Keratinocyte (primary cell): ENCODE data around the gene LAPTM5. TPM values are rescaled to one million over a fixed set of nuclear protein-coding genes. Genes with fewer than 3 reads are reported as not detected.
A peak's percentile ranks its signal among the peaks of the same experiment; 100 is the strongest.

Source experiments
- DNase-seq: peaks from one replicate; pipeline ENCODE4 v3.0.0-alpha.2; 2011; ENCODE audit warnings: low read depth, missing footprints, low spot score
- FAIRE-seq: peaks from 2 replicates; lab custom pipeline; 2011; peaks lifted over from hg19 to GRCh38; lab: Jason Lieb, UNC
- H2AFZ ChIP-seq: 2 replicates; pipeline ENCODE4 v1.6.0; 2012; ENCODE audit warnings: low read length, control low read depth, inconsistent platforms; ENCODE audit not compliant: control insufficient read depth
- H3K27ac ChIP-seq: 2 replicates; pipeline ENCODE4 v1.5.1; 2011; ENCODE audit warnings: low read length; ENCODE audit not compliant: control insufficient read depth, insufficient read depth
- H3K27me3 ChIP-seq: 3 replicates; pipeline ENCODE4 v1.6.0; 2011; ENCODE audit warnings: low read length; ENCODE audit not compliant: control insufficient read depth, insufficient read depth; ENCODE audit errors: extremely low read depth
- H3K36me3 ChIP-seq, 2 experiments: 2 replicates in 1 of 2; 3 replicates in 1 of 2; pipeline ENCODE4 v1.5.1; 2011; ENCODE audit warnings: low read length in 2 of 2, mild to moderate bottlenecking in 1 of 2; ENCODE audit not compliant: control insufficient read depth in 2 of 2, insufficient read depth in 2 of 2; ENCODE audit errors: extremely low read depth in 1 of 2
- H3K4me1 ChIP-seq: 3 replicates; pipeline ENCODE4 v1.5.1; 2011; ENCODE audit warnings: low read length; ENCODE audit not compliant: control insufficient read depth, insufficient read depth; ENCODE audit errors: extremely low read depth
- H3K4me2 ChIP-seq: 3 replicates; pipeline ENCODE4 v1.6.0; 2011; ENCODE audit warnings: low read depth, low read length; ENCODE audit not compliant: control insufficient read depth, insufficient read depth; ENCODE audit errors: extremely low read depth
- H3K4me3 ChIP-seq, 3 experiments: fragments of 200-600 bp in 1 of 3; sonication (generic) in 1 of 3; 2 replicates in 2 of 3; 3 replicates in 1 of 3; pipeline ENCODE4 v1.5.1; 2011 to 2016; ENCODE audit warnings: low read length in 3 of 3, mild to moderate bottlenecking in 3 of 3, control low read depth in 2 of 3, inconsistent platforms in 1 of 3, low read depth in 1 of 3, mixed read lengths in 1 of 3, mixed run types in 1 of 3, moderate library complexity in 1 of 3; ENCODE audit not compliant: control insufficient read depth in 2 of 3, insufficient read depth in 2 of 3; ENCODE audit errors: extremely low read depth in 1 of 3
- H3K79me2 ChIP-seq: 2 replicates; pipeline ENCODE4 v1.6.0; 2012; ENCODE audit warnings: low read length; ENCODE audit not compliant: control insufficient read depth, insufficient read depth
- H3K9ac ChIP-seq: 3 replicates; pipeline ENCODE4 v1.6.0; 2011; ENCODE audit warnings: low read length; ENCODE audit not compliant: control insufficient read depth, insufficient read depth; ENCODE audit errors: extremely low read depth
- H3K9me1 ChIP-seq: 3 replicates; pipeline ENCODE4 v1.6.0; 2011; ENCODE audit warnings: low read length; ENCODE audit not compliant: control insufficient read depth, insufficient read depth; ENCODE audit errors: extremely low read depth
- H3K9me3 ChIP-seq: 2 replicates; pipeline ENCODE4 v1.5.1; 2012; ENCODE audit warnings: low read depth, low read length; ENCODE audit not compliant: control insufficient read depth
- H4K20me1 ChIP-seq: 3 replicates; pipeline ENCODE4 v1.6.0; 2011; ENCODE audit warnings: low read length; ENCODE audit not compliant: control insufficient read depth, insufficient read depth; ENCODE audit errors: extremely low read depth
- CTCF ChIP-seq, 3 experiments: IDR thresholded peaks in 1 of 3; conservative IDR thresholded peaks in 1 of 3; optimal IDR thresholded peaks in 1 of 3; 2 replicates in 2 of 3; 3 replicates in 1 of 3; pipeline versions ENCODE3 to v1.5.1; 2011; ENCODE audit warnings: low read length in 3 of 3, mild to moderate bottlenecking in 3 of 3, moderate library complexity in 2 of 3, control low read depth in 1 of 3, inconsistent platforms in 1 of 3; ENCODE audit not compliant: insufficient read depth in 2 of 3; ENCODE audit errors: extremely low read depth in 1 of 3
- EZH2 ChIP-seq: IDR thresholded peaks from one replicate; pipeline ENCODE4 v1.6.1; 2012; ENCODE audit warnings: inconsistent platforms, mild to moderate bottlenecking, low read length, moderate library complexity
- dilution Hi-C: fragments of 300-500 bp; cut with MboI; formaldehyde crosslinking; loops from one replicate; pipeline ENCODE4 v1.7.0; 2020; ENCODE audit warnings: low sequenced_read_pairs; ENCODE audit not compliant: extremely low pct_ligation_motif_present
- polyA plus RNA-seq, 5 experiments: library from polyadenylated mRNA; depleted of rRNA in 3 of 5; stranded (reverse) in 3 of 5; stranded (forward) in 1 of 5; unstranded in 1 of 5; fragments of >200 nt; gene quantifications; 1 replicate in 1 of 5; 2 replicates in 3 of 5; 3 replicates in 1 of 5; pipeline versions ENCODE4 v1.2.1 to v1.2.3, GENCODE V29; 2011 to 2012; ENCODE audit warnings: missing spikeins in 2 of 5, low read depth in 1 of 5, low replicate concordance in 1 of 5

The LAPTM5 gene
- polyA plus RNA-seq, 1 donor (not counting 4 experiments of a cell fraction or from before 2014, with no cell fraction given): 0.18 TPM

- dilution Hi-C loops: no loop called here
- Histone ChIP-seq H4K20me1 (no peaks in the 10 kb centered on the region), H3K4me3 (no peak overlapping the region), H2AFZ (no peak overlapping the region), H3K9me1 (no peaks in the 10 kb centered on the region), H3K4me1 (peaks cover 21% of the 10 kb centered on the region), H3K36me3 (no peaks in the 10 kb centered on the region), H3K79me2 (no peaks in the 10 kb centered on the region), H3K27ac (no peak overlapping the region), H3K27me3 (no peaks in the 10 kb centered on the region), H3K9me3 (no peaks in the 10 kb centered on the region), H3K9ac (no peak overlapping the region), H3K4me2 (no peak overlapping the region)
- FAIRE-seq (no peak), DNase-seq (no peak)
- TF ChIP-seq EZH2 (no peak), CTCF (optimal IDR thresholded peaks at IDR 0.05 in 1 of 3, IDR thresholded peaks at IDR 0.05 in 1 of 3, conservative IDR thresholded peaks at IDR 0.05 in 1 of 3; ENCODE audit: extremely low read depth in 1 of 3, insufficient read depth in 2 of 3, low read length in 3 of 3) (no peak)
Measured at GRCh38 chr1:30691480-30691879, 66.1 kb downstream of the LAPTM5 start.

GRCh38 chr1:30689901-30690645 lies 67.5 kb downstream of the LAPTM5 start:
- Histone ChIP-seq H2AFZ (no peak overlapping the region), H3K27ac (no peak overlapping the region), H3K4me3 (no peak overlapping the region), H3K4me1 (peaks cover 21% of the 10 kb centered on the region), H3K79me2 (no peaks in the 10 kb centered on the region), H3K4me2 (peak overlapping the region; percentile 38), H3K9me1 (no peaks in the 10 kb centered on the region), H3K27me3 (no peaks in the 10 kb centered on the region), H4K20me1 (no peaks in the 10 kb centered on the region), H3K9ac (no peak overlapping the region), H3K9me3 (no peaks in the 10 kb centered on the region), H3K36me3 (no peaks in the 10 kb centered on the region)
- FAIRE-seq (peak; percentile 43), DNase-seq (no peak)
- TF ChIP-seq EZH2 (no peak), CTCF (optimal IDR thresholded peaks at IDR 0.05 in 1 of 3, IDR thresholded peaks at IDR 0.05 in 1 of 3, conservative IDR thresholded peaks at IDR 0.05 in 1 of 3; ENCODE audit: extremely low read depth in 1 of 3, insufficient read depth in 2 of 3, low read length in 3 of 3) (no peak)
- dilution Hi-C loops: no loop called here
